HEK293 (cell line): ENCODE measurements around the gene PPP2R1B.

Source experiments
- CTCF ChIA-PET: fragments of 350-600 bp; formaldehyde crosslinking; extraction: SDS; loops from one replicate; lab custom pipeline; 2021; ENCODE audit warnings: antibody characterized with exemption; lab: Yijun Ruan, JAX
- POLR2A ChIA-PET: fragments of 300-600 bp; formaldehyde crosslinking; extraction: SDS; loops from one replicate; lab custom pipeline; 2020; ENCODE audit warnings: antibody characterized with exemption, inconsistent platforms; lab: Yijun Ruan, JAX
- H3K27ac ChIP-seq: fragments of 200-500 bp; sonication (Bioruptor generic); 2 replicates; pipeline ENCODE4 v1.5.1; 2014; ENCODE audit warnings: low read depth, low read length, control low read depth, inconsistent platforms; ENCODE audit errors: extremely low read depth
- H3K36me3 ChIP-seq, 2 experiments: fragments of 200-500 bp in 1 of 2; sonication (Bioruptor generic) in 1 of 2; 1 replicate in 1 of 2; 2 replicates in 1 of 2; pipeline ENCODE4 v1.5.1; 2014 to 2017; ENCODE audit warnings: inconsistent platforms in 2 of 2, low read length in 2 of 2; ENCODE audit not compliant: control insufficient read depth in 2 of 2, insufficient read depth in 1 of 2
- H3K4me1 ChIP-seq: fragments of 200-500 bp; sonication (Bioruptor generic); 2 replicates; pipeline ENCODE4 v1.5.1; 2014; ENCODE audit warnings: mild to moderate bottlenecking, low read length, inconsistent platforms; ENCODE audit not compliant: control insufficient read depth, insufficient read depth
- H3K4me3 ChIP-seq: 2 replicates; pipeline ENCODE4 v1.5.1; 2011; ENCODE audit warnings: low read depth, mild to moderate bottlenecking, control low read depth, low read length, moderate library complexity
- H3K9me3 ChIP-seq: fragments of 200-500 bp; sonication (Bioruptor generic); 2 replicates; pipeline ENCODE4 v1.5.1; 2014; ENCODE audit warnings: low read depth, low read length, inconsistent platforms; ENCODE audit not compliant: control insufficient read depth, insufficient read depth
- EGR2 ChIP-seq: fragments of 450-650 bp; formaldehyde crosslinking; IDR thresholded peaks from 2 replicates; pipeline ENCODE4 v1.5.1; 2016; ENCODE audit warnings: low read depth, missing biosample characterization, missing genetic modification characterization
- KLF10 ChIP-seq: fragments of 450-650 bp; IDR thresholded peaks from 2 replicates; pipeline ENCODE4 v1.5.1; 2018; ENCODE audit warnings: missing biosample characterization, mild to moderate bottlenecking, missing genetic modification characterization
- PRDM1 ChIP-seq: fragments of 450-650 bp; formaldehyde crosslinking; IDR thresholded peaks from 2 replicates; pipeline ENCODE4; 2016; ENCODE audit warnings: missing biosample characterization, missing genetic modification characterization
- SCRT2 ChIP-seq: fragments of 450-650 bp; formaldehyde crosslinking; IDR thresholded peaks from 2 replicates; pipeline ENCODE4 v1.5.1; 2016; ENCODE audit warnings: missing biosample characterization, missing genetic modification characterization
- ZBTB17 ChIP-seq: fragments of 450-650 bp; formaldehyde crosslinking; IDR thresholded peaks from 2 replicates; pipeline ENCODE4 v1.5.1; 2016; ENCODE audit warnings: missing biosample characterization, missing genetic modification characterization
- ZBTB8A ChIP-seq: fragments of 450-650 bp; formaldehyde crosslinking; IDR thresholded peaks from 2 replicates; pipeline ENCODE4 v1.5.1; 2016; ENCODE audit warnings: missing biosample characterization, missing genetic modification characterization
- ZFP37 ChIP-seq: fragments of 450-650 bp; formaldehyde crosslinking; IDR thresholded peaks from 2 replicates; pipeline ENCODE4 v1.5.1; 2016; ENCODE audit warnings: missing biosample characterization, missing genetic modification characterization
- ZFP69B ChIP-seq: fragments of 450-650 bp; formaldehyde crosslinking; IDR thresholded peaks from 2 replicates; pipeline ENCODE4 v1.5.1; 2016; ENCODE audit warnings: missing biosample characterization, missing genetic modification characterization
- ZNF23 ChIP-seq: fragments of 450-650 bp; formaldehyde crosslinking; IDR thresholded peaks from 2 replicates; pipeline ENCODE4 v1.5.1; 2016; ENCODE audit warnings: missing biosample characterization, missing genetic modification characterization, borderline replicate concordance
- ZNF366 ChIP-seq: fragments of 450-650 bp; formaldehyde crosslinking; conservative IDR thresholded peaks from 2 replicates; pipeline ENCODE4 v1.5.1; 2016; ENCODE audit warnings: missing biosample characterization, missing genetic modification characterization
- ZNF596 ChIP-seq: fragments of 450-650 bp; IDR thresholded peaks from 2 replicates; pipeline ENCODE4 v1.5.0; 2018; ENCODE audit warnings: missing biosample characterization, mild to moderate bottlenecking, missing genetic modification characterization, moderate library complexity
- ZNF600 ChIP-seq: fragments of 450-650 bp; formaldehyde crosslinking; IDR thresholded peaks from 2 replicates; pipeline ENCODE4 v1.5.1; 2016; ENCODE audit warnings: missing biosample characterization, missing genetic modification characterization
- TF ChIP-seq, protein P1 (sequence below): fragments of 450-650 bp; formaldehyde crosslinking; IDR thresholded peaks from 2 replicates; pipeline ENCODE4 v1.5.1; 2016; ENCODE audit warnings: missing biosample characterization, missing genetic modification characterization
- TF ChIP-seq, protein P2 (sequence below): fragments of 450-650 bp; formaldehyde crosslinking; IDR thresholded peaks from 2 replicates; pipeline ENCODE4 v1.5.1; 2016; ENCODE audit warnings: missing biosample characterization, missing genetic modification characterization

PPP2R1B gene

DNA sequence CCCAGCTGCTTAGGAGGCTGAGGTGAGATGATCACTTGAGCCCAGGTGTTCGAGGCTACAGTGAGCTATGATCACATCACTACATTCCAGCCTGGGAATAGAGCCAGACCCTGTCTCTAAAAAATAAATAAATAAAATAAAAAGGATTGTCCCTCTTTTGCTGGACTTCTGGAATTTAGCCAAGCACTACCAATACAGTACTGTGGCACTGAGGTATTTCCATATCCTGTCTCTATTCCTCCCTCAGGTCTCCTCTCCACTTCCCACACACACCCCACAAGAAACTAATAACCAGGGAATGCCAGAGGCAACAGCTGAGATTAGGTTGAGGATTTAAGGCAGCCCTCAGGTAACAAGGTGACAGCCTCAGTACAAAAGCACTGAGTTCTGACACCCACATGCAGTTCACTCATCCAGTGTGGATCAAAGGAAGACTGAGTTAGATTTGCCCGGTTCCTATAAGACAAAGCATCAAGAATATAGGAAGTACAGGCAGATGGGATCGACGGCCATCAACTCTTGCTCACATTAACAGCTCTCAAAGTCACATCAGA, 4.5 kb upstream of the PPP2R1B start:
- Histone ChIP-seq H3K4me3 (no peak overlapping the region), H3K9me3 (no peaks in the 10 kb centered on the region), H3K36me3 (no peaks in the 10 kb centered on the region), H3K4me1 (no peaks in the 10 kb centered on the region), H3K27ac (no peak overlapping the region)
- POLR2A ChIA-PET, result no interaction called here
- CTCF ChIA-PET, result interaction anchor here (0.9 kb wide), 1 partner anchor 166 kb away, joined by 6 read pairs; no protein-coding TSS in a partner anchor
- TF ChIP-seq EGR2 (tag by site-specific recombination) (peak; percentile 41; the same call in 1 of the 2 replicates), ZNF600 (0 out of 2 replicates have a peak, but pooled peaks have one; percentile 13), ZNF596 (tag by site-specific recombination) (no peak)

DNA sequence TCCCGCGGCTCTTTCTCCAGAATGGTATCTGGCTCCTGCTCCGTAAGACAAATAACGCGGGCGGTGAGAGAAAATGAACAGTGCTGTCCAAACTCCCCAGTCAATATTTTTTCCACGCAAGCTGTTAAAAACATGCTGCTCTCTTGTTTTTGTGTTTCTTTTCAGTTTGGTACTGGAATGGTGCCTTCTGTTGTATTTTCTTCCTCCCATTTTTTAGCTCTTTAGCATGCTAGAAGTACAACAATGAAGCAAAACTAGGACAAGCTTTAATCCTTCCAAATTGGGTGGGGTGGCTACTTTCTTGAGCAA, 599 bp upstream of the PPP2R1B start:
- Histone ChIP-seq H3K9me3 (no peaks in the 10 kb centered on the region), H3K4me3 (peak overlapping the region; percentile 99), H3K4me1 (no peaks in the 10 kb centered on the region), H3K36me3 (peaks cover under 1 to 31% of the 10 kb centered on the region in 2 experiments; a peak in 2 of 3 replicates), H3K27ac (peak overlapping the region; percentile 19; the same call in 1 of the 2 replicates)
- POLR2A ChIA-PET, result interaction anchor here (0.6 to 1.3 kb wide), 4 partner anchors 26 to 199 kb away, joined by 3 to 4 read pairs (median 3); partner anchors contain the start of gene ALG9
- TF ChIP-seq, protein P1, sequence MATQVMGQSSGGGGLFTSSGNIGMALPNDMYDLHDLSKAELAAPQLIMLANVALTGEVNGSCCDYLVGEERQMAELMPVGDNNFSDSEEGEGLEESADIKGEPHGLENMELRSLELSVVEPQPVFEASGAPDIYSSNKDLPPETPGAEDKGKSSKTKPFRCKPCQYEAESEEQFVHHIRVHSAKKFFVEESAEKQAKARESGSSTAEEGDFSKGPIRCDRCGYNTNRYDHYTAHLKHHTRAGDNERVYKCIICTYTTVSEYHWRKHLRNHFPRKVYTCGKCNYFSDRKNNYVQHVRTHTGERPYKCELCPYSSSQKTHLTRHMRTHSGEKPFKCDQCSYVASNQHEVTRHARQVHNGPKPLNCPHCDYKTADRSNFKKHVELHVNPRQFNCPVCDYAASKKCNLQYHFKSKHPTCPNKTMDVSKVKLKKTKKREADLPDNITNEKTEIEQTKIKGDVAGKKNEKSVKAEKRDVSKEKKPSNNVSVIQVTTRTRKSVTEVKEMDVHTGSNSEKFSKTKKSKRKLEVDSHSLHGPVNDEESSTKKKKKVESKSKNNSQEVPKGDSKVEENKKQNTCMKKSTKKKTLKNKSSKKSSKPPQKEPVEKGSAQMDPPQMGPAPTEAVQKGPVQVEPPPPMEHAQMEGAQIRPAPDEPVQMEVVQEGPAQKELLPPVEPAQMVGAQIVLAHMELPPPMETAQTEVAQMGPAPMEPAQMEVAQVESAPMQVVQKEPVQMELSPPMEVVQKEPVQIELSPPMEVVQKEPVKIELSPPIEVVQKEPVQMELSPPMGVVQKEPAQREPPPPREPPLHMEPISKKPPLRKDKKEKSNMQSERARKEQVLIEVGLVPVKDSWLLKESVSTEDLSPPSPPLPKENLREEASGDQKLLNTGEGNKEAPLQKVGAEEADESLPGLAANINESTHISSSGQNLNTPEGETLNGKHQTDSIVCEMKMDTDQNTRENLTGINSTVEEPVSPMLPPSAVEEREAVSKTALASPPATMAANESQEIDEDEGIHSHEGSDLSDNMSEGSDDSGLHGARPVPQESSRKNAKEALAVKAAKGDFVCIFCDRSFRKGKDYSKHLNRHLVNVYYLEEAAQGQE (tag by site-specific recombination), result peak; percentile 64
- no peak for TF ChIP-seq ZNF23 (tag by site-specific recombination)
- TF ChIP-seq ZNF366 (tag by site-specific recombination), result peak; percentile 20; the same call in 1 of the 2 replicates
- CTCF ChIA-PET, result interaction anchor here (0.6 to 5.4 kb wide), 10 partner anchors 10 to 1054 kb away, joined by 3 to 46 read pairs (median 5); no protein-coding TSS in a partner anchor

DNA sequence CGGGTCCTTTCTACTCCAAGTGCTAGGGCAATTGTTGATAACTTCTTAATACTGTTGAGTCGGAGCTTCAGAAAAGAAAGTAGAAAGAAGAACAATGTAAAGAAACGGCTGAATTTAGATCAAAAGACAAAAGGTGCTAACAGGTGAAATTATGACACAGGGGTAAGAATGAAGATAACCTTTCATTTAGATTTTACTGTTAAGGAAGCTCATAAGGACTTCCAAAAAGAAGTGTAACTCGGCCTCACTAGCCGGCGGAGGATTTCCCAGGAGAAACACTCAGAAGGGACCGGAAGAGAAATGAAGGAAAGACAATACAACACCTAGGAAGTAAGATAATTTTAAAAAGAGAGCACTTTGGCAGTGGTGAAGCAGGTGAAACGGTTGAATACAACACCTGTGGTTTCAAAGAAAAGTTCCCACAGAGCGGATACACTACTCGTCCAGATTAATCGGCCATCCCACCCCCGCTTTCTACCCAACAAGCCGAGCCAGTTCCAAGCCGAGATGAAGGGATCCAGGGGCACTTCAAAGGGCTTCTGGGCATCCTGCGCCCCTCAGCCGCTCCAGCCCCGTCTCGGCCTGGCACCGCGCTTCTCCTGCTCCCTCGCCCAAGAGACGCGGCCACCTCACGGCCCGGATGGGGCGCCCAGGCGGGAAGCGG, 737 bp downstream of the PPP2R1B start:
- TF ChIP-seq KLF10 (tag by site-specific recombination) (no peak), PRDM1 (peak; percentile 68), SCRT2 (tag by site-specific recombination) (peak; percentile 54), ZFP69B (tag by site-specific recombination) (no peak), ZBTB17 (tag by site-specific recombination) (peak; percentile 52; the same call in 1 of the 2 replicates), ZBTB8A (tag by site-specific recombination) (peak; percentile 91), ZFP37 (0 out of 2 replicates have a peak, but pooled peaks have one; percentile 29)
- TF ChIP-seq, protein P2, sequence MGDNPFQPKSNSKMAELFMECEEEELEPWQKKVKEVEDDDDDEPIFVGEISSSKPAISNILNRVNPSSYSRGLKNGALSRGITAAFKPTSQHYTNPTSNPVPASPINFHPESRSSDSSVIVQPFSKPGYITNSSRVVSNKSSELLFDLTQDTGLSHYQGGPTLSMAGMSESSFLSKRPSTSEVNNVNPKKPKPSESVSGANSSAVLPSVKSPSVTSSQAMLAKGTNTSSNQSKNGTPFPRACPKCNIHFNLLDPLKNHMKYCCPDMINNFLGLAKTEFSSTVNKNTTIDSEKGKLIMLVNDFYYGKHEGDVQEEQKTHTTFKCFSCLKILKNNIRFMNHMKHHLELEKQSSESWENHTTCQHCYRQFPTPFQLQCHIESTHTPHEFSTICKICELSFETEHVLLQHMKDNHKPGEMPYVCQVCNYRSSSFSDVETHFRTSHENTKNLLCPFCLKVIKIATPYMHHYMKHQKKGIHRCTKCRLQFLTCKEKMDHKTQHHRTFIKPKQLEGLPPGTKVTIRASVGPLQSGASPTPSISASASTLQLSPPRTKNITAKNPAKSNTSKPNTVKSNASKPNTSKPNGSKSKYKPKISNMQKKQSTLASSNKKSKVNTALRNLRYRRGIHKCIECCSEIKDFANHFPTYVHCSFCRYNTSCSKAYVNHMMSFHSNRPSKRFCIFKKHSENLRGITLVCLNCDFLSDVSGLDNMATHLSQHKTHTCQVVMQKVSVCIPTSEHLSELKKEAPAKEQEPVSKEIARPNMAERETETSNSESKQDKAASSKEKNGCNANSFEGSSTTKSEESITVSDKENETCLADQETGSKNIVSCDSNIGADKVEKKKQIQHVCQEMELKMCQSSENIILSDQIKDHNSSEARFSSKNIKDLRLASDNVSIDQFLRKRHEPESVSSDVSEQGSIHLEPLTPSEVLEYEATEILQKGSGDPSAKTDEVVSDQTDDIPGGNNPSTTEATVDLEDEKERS, result no peak
- Histone ChIP-seq H3K9me3 (no peaks in the 10 kb centered on the region), H3K4me1 (no peaks in the 10 kb centered on the region), H3K27ac (peak overlapping the region; percentile 33; the same call in 1 of the 2 replicates), H3K36me3 (peaks cover 5 to 44% of the 10 kb centered on the region in 2 experiments; a peak in 2 of 3 replicates), H3K4me3 (peak overlapping the region; percentile 99)
- ChIA-PET POLR2A (interaction anchor here (0.6 to 1.3 kb wide), 5 partner anchors 25 to 628 kb away, joined by 3 to 6 read pairs (median 4); no protein-coding TSS in a partner anchor), CTCF (interaction anchor here (0.6 to 5.4 kb wide), 9 partner anchors 11 to 178 kb away, joined by 3 to 46 read pairs (median 5); no protein-coding TSS in a partner anchor)
